Transverse colon (tissue), 4 donors: ENCODE measurements around the gene PSAT1.

Experiments used
- CTCF ChIP-seq, 5 experiments: fragments of 200-600 bp in 3 of 5; fragments of 450-650 bp in 2 of 5; sonication (generic) in 3 of 5; IDR thresholded peaks; 1 replicate in 2 of 5; 2 replicates in 3 of 5; pipeline ENCODE4 v1.5.1; 2016 to 2017; ENCODE audit warnings: antibody characterized with exemption in 5 of 5, inconsistent platforms in 3 of 5, mild to moderate bottlenecking in 2 of 5, moderate library complexity in 1 of 5
- POLR2A ChIP-seq: fragments of 450-650 bp; IDR thresholded peaks from one replicate; pipeline ENCODE4 v1.6.1; 2016; ENCODE audit warnings: antibody characterized with exemption, mild to moderate bottlenecking, moderate library complexity
- POLR2AphosphoS5 ChIP-seq, 3 donors: sonication (generic); formaldehyde crosslinking; IDR thresholded peaks; one replicate each; pipeline ENCODE4 v1.6.1; 2016; ENCODE audit warnings: antibody characterized with exemption in 3 of 3

DNA sequence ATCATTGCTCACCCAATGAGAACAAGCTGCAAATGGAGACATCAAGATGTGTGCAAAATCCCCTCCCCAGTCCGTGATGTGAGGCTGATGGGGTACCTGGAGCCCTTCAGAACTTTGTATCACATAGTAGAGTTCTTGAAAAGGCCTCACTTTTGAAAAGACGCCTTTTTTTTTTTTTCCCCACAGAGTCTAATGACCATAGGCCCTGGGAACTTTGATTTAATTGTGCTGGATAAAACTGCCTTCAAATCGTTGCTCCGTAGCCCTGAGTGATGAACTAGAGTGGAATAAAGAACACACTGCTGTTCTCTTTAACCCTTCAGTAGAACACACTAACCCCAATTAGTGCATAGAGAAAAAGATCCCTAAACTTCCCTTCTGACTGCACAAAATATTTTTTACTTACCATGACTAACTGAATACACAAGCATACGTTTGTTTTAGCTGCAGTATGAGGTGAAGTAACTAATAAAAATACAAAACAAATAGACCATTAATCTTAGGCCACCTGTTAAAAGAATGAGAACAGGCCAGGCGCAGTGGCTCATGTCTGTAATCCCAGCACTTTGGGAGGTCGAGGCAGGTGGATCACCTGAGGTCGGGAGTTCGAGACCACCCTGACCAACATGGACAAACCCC, 15.1 kb downstream of the PSAT1 start:
- no peak for TF ChIP-seq CTCF (IDR thresholded peaks at IDR 0.05)
- TF ChIP-seq POLR2AphosphoS5 (IDR thresholded peaks at IDR 0.05), result no peak
- no peak for TF ChIP-seq POLR2A
